T-helper 2 cell treated with Interferon-gamma antibody and Interleukin-4, amounts not matched to agents 5 μg/mL and 100 μg/mL, for 36 hours (primary cell): Measurements from ENCODE around the gene SLC25A21.

Experiments used
- DNase-seq: peaks from one replicate; pipeline ENCODE4 v3.0.0; 2021; ENCODE audit warnings: low spot score
- H3K27ac Mint-ChIP-seq: one replicate; pipeline ENCODE4 v1.8.0; 2021; ENCODE audit warnings: mild to moderate bottlenecking, mixed read lengths
- H3K27me3 Mint-ChIP-seq: one replicate; pipeline ENCODE4 v1.8.0; 2021; ENCODE audit warnings: low read depth, mixed read lengths
- H3K36me3 Mint-ChIP-seq: one replicate; pipeline ENCODE4 v1.8.0; 2021; ENCODE audit warnings: low read depth, mixed read lengths
- H3K4me1 Mint-ChIP-seq: one replicate; pipeline ENCODE4 v1.8.0; 2021; ENCODE audit warnings: low read depth, mixed read lengths
- H3K4me3 Mint-ChIP-seq: one replicate; pipeline ENCODE4 v1.8.0; 2022; ENCODE audit warnings: mild to moderate bottlenecking, moderate library complexity, mixed read lengths
- H3K9me3 Mint-ChIP-seq: one replicate; pipeline ENCODE4 v1.8.0; 2021; ENCODE audit warnings: mixed read lengths

The SLC25A21 gene

DNA sequence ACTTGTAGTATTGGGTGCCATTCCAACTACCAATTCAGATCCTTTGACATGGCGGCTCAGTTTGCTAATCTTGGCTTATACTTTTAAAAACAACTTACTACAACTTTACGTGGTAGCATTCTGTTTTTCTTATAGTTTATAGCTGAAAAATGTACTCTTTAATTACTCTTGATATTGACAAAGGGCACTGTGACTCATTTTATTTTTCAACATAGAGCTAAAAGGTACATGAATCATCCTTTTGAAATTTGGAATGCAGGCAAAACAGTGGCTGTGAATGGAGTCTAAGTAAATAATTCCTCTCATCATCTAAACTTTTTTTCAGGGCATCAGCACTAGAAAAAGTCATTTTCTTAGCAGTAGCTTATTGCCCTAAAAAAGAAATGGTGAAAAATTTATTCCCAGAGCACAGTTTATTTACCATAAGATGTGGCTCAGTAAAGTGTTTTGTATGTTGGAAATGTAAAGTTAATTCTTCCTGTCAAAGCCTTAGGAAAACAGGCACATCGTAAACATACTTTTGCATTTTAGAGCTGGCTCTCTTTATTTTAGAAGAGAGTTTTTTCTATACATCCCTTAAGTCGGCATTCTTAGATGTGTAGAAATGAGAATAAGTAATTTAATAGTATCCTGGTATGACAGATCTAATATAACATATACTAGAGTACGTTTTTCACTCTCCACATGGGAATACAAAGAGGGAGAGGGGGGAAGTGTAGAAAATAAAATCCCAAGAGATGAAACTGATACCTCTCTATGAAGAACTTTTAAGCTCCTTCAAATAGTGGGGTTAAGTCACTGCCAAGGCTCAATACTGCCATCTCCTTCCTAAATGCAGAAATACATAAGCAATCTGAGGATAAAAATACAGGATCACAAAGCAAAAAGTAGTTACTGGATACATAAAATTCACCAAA, 55.2 kb downstream of the SLC25A21 start:
- Mint-ChIP-seq H3K4me3 (no peak overlapping the region), H3K9me3 (no peaks in the 10 kb centered on the region), H3K27me3 (no peaks in the 10 kb centered on the region), H3K4me1 (no peaks in the 10 kb centered on the region), H3K36me3 (no peaks in the 10 kb centered on the region), H3K27ac (no peak overlapping the region)
- DNase-seq: no peak

- Mint-ChIP-seq H3K4me1 (no peaks in the 10 kb centered on the region), H3K9me3 (peaks cover 3% of the 10 kb centered on the region), H3K36me3 (no peaks in the 10 kb centered on the region)
Observed at GRCh38 chr14:37115406-37115805, 57.0 kb downstream of the SLC25A21 start.

GRCh38 chr14:37114559-37114958, 57.8 kb downstream of the SLC25A21 start:
- Mint-ChIP-seq H3K27me3 (no peaks in the 10 kb centered on the region), H3K9me3 (peaks cover 3% of the 10 kb centered on the region), H3K36me3 (no peaks in the 10 kb centered on the region), H3K27ac (no peak overlapping the region), H3K4me1 (no peaks in the 10 kb centered on the region), H3K4me3 (no peak overlapping the region)
- no peak for DNase-seq

More at GRCh38 chr14:37115406-37115805, 57.0 kb downstream of the SLC25A21 start:
- DNase-seq: no peak
- Mint-ChIP-seq H3K27ac (no peak overlapping the region), H3K4me3 (no peak overlapping the region), H3K27me3 (no peaks in the 10 kb centered on the region)

DNA sequence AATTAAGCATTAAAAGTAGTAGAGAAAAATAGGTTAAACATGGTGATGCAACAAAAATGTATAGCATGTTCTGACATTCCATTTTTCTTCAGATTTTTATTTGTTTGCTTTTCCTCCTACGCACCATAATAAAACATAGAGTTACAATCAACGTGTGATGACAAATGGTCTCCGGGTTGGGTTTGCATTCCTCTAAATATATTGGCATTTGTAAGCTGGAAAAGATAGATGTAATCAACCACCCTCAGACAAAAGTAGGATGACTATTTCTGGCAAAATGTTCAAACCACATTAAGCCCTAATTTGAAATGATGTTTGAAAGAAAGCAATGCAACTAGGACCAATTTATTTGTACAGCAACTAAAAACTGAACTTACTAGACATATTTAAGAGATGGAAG, 58.4 kb downstream of the SLC25A21 start:
- no peak overlapping the region for H3K27ac Mint-ChIP-seq
- no peaks in the 10 kb centered on the region for H3K4me1 Mint-ChIP-seq
- no peaks in the 10 kb centered on the region for H3K36me3 Mint-ChIP-seq
- no peaks in the 10 kb centered on the region for H3K27me3 Mint-ChIP-seq
- no peak for DNase-seq
- H3K9me3 Mint-ChIP-seq: peaks cover 5% of the 10 kb centered on the region
- no peak overlapping the region for H3K4me3 Mint-ChIP-seq

- H3K4me3 Mint-ChIP-seq: no peak overlapping the region
- peaks cover 9% of the 10 kb centered on the region for H3K9me3 Mint-ChIP-seq
- no peaks in the 10 kb centered on the region for H3K4me1 Mint-ChIP-seq
- no peaks in the 10 kb centered on the region for H3K27me3 Mint-ChIP-seq
- no peak overlapping the region for H3K27ac Mint-ChIP-seq
- H3K36me3 Mint-ChIP-seq: no peaks in the 10 kb centered on the region
- no peak for DNase-seq
Observed at GRCh38 chr14:37098132-37098531, 74.3 kb downstream of the SLC25A21 start.

- no peak for DNase-seq
- no peaks in the 10 kb centered on the region for H3K27me3 Mint-ChIP-seq
- H3K4me1 Mint-ChIP-seq: no peaks in the 10 kb centered on the region
- no peak overlapping the region for H3K27ac Mint-ChIP-seq
- H3K9me3 Mint-ChIP-seq: peaks cover 9% of the 10 kb centered on the region
- H3K4me3 Mint-ChIP-seq: no peak overlapping the region
- H3K36me3 Mint-ChIP-seq: no peaks in the 10 kb centered on the region
Observed at GRCh38 chr14:37094502-37094901, 77.9 kb downstream of the SLC25A21 start.

DNA sequence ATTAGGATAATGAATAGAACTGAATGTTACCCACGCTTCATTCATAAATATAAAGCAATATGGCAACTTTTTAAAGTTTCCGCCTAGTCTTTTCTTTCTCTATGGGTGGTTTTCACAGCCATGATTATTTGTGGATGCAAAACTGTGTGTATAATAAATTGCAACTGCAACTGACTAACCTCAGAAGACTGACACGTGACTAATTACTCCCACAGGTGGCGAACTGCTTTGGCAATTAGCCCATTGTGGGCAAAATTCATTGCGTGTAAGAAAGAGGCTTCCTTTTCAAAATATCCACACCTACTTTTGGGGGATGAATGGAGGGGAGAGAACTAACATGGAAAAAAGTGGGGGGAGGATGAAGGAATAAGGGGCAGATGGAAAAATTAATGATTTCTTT, 79.0 kb downstream of the SLC25A21 start:
- no peak overlapping the region for H3K4me3 Mint-ChIP-seq

GRCh38 chr14:37091651-37092050, 80.8 kb downstream of the SLC25A21 start:
- Mint-ChIP-seq H3K27me3 (no peaks in the 10 kb centered on the region), H3K27ac (no peak overlapping the region), H3K4me1 (no peaks in the 10 kb centered on the region), H3K9me3 (peaks cover 9% of the 10 kb centered on the region), H3K4me3 (no peak overlapping the region), H3K36me3 (no peaks in the 10 kb centered on the region)
- no peak for DNase-seq

More for the DNA sequence above, 79.0 kb downstream of the SLC25A21 start:
- Mint-ChIP-seq H3K9me3 (peaks cover 5% of the 10 kb centered on the region), H3K36me3 (no peaks in the 10 kb centered on the region), H3K27ac (no peak overlapping the region), H3K27me3 (no peaks in the 10 kb centered on the region), H3K4me1 (no peaks in the 10 kb centered on the region)
- DNase-seq: no peak

DNA sequence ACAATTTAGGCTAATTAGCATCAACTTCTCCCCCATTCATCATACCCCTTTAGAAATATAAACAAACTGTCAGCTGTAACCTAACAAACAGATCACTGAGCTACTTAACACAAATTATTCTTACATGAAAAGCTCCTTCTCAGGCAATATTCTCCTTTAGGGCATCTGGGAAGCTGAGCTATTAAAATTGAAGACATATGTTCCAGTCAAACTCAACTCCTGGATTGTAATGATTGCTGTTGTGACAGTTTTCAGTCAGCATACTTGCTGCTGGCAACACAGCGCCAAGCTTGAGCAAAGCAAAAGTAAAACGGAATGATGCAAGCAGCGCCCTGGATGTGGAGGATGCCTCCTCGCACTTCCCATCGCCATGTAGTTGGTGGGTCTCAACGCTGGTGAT, 82.4 kb downstream of the SLC25A21 start:
- H3K36me3 Mint-ChIP-seq: no peaks in the 10 kb centered on the region
- peaks cover 9% of the 10 kb centered on the region for H3K9me3 Mint-ChIP-seq
- H3K4me3 Mint-ChIP-seq: no peak overlapping the region
- no peaks in the 10 kb centered on the region for H3K27me3 Mint-ChIP-seq
- H3K4me1 Mint-ChIP-seq: no peaks in the 10 kb centered on the region
- no peak overlapping the region for H3K27ac Mint-ChIP-seq
- no peak for DNase-seq

- no peak overlapping the region for H3K4me3 Mint-ChIP-seq
- DNase-seq: no peak
- no peak overlapping the region for H3K27ac Mint-ChIP-seq
- no peaks in the 10 kb centered on the region for H3K27me3 Mint-ChIP-seq
- H3K4me1 Mint-ChIP-seq: no peaks in the 10 kb centered on the region
- H3K36me3 Mint-ChIP-seq: no peaks in the 10 kb centered on the region
- H3K9me3 Mint-ChIP-seq: peaks cover 9% of the 10 kb centered on the region
Observed at GRCh38 chr14:37089410-37089809, 83.0 kb downstream of the SLC25A21 start.

DNA sequence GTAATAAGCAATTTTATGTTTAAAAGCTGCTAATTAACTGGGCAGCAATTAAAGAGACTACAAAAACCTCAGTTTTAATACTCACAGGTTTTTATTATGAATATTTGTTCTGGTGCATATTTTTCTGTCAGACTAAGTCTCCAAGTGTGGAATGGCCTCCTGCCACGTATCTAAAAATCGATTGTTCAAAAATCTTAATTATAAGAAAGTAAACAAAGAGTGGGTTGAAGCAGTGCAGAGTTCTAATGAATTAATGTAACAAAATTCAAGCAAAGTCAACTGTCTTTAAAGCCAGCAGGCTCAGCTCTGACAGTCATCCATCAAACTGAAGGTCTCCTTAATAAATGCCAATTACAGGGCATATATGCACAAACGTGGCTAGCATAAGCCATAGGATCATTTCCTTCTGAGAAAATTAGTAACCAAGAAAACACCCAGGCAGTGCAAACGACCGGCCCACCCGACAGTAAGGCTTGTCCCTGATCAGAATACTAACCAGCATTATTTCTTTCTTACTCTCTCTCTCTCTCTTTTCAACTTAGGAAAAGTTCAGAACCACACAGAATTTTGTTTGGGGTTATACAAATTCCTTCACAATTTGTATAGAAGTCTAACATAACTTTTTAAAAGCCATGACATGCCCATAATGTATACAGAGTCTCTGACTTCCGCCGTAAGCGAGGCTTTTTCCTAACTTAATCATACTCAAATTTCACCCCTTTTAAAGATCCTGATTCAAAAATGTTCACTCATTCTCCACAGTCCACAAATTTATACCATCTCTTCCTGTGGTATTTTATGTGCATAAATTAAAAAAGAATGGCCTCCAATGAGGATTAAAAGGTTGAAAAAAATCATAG, 83.8 kb downstream of the SLC25A21 start:
- Mint-ChIP-seq H3K4me3 (no peak overlapping the region), H3K27me3 (no peaks in the 10 kb centered on the region), H3K9me3 (peaks cover 9% of the 10 kb centered on the region), H3K27ac (no peak overlapping the region), H3K4me1 (no peaks in the 10 kb centered on the region), H3K36me3 (no peaks in the 10 kb centered on the region)
- no peak for DNase-seq

DNA sequence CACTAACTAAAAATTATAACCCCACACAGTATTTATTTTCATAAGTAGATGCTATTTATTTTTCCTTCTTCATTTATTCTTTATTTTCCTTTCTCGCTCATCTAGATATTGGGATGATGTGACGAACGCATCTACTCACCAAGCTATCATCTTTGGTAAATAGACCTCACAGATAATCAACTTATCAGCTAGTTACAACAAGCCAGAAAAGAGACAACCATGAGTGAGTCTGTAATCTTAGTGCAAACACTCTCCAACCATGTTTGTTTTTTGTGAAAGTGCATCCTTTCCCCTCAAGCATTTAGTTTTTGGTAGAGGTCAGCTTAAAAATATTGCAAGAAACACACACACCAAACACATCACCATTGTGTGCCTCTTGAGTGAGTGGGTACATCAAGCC, 84.9 kb downstream of the SLC25A21 start:
- H3K36me3 Mint-ChIP-seq: no peaks in the 10 kb centered on the region
- no peak for DNase-seq
- H3K4me1 Mint-ChIP-seq: no peaks in the 10 kb centered on the region
- peaks cover 9% of the 10 kb centered on the region for H3K9me3 Mint-ChIP-seq
- H3K4me3 Mint-ChIP-seq: no peak overlapping the region
- no peaks in the 10 kb centered on the region for H3K27me3 Mint-ChIP-seq
- no peak overlapping the region for H3K27ac Mint-ChIP-seq

- Mint-ChIP-seq H3K27ac (no peak overlapping the region), H3K4me1 (no peaks in the 10 kb centered on the region), H3K9me3 (peaks cover 10% of the 10 kb centered on the region), H3K27me3 (no peaks in the 10 kb centered on the region), H3K4me3 (no peak overlapping the region), H3K36me3 (no peaks in the 10 kb centered on the region)
- DNase-seq: no peak
Observed at GRCh38 chr14:37083599-37083998, 88.8 kb downstream of the SLC25A21 start.

DNA sequence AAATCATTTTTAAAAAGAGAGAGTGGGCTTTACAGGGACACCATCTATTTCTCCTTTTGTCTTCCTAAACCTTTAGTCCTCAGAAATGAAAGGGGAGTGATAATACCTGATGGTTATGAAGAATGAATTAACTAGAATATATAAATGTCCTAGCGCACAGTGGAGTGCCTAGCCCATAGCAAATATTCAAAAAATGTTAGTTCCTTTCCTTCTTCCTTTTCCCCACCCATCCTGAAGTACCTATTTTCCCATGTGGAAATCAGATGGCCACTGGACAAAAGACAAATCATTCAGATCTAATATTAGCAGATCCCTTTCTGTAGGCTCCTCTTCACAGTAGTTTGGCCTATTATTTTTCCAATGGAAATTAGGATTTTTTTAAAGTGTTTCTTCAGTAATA, 90.0 kb downstream of the SLC25A21 start:
- Mint-ChIP-seq H3K27me3 (no peaks in the 10 kb centered on the region), H3K27ac (no peak overlapping the region), H3K9me3 (peaks cover 6% of the 10 kb centered on the region), H3K4me1 (no peaks in the 10 kb centered on the region), H3K4me3 (no peak overlapping the region), H3K36me3 (no peaks in the 10 kb centered on the region)
- no peak for DNase-seq
